GM21367 (cell line): ENCODE measurements around the gene TSPAN3.

ENCODE experiments used
- ATAC-seq: cut with Tn5 transposase; IDR thresholded peaks from one replicate; pipeline ENCODE4 v1.9.1; 2021; ENCODE audit not compliant: unreplicated experiment

The TSPAN3 gene

DNA sequence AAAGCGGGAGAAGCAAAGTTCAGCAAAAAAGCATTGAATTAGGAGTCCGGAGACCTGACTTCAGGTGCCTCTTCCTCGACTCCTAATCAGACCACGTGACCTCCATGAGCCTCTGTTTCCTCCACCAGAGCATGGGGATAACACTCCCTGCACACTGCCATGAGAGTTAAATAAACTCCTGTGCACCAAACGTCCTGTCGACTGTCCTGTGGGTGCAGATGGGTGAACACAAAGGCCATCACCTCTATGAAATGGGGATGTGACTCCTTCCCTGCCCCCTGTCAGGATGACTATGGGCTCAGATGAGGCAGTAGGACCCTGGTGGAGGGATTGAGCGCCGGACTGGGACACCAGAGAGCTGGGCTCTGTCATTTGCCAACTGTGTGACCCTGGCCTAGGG, 13.5 kb upstream of the TSPAN3 start:
- no peak for ATAC-seq

GRCh38 chr15:77083381-77084160, 12.7 kb upstream of the TSPAN3 start:
- ATAC-seq: peak; percentile 65

- ATAC-seq: no peak
These were observed 11.1 kb upstream of the TSPAN3 start for GRCh38 chr15:77081971-77082370.

DNA sequence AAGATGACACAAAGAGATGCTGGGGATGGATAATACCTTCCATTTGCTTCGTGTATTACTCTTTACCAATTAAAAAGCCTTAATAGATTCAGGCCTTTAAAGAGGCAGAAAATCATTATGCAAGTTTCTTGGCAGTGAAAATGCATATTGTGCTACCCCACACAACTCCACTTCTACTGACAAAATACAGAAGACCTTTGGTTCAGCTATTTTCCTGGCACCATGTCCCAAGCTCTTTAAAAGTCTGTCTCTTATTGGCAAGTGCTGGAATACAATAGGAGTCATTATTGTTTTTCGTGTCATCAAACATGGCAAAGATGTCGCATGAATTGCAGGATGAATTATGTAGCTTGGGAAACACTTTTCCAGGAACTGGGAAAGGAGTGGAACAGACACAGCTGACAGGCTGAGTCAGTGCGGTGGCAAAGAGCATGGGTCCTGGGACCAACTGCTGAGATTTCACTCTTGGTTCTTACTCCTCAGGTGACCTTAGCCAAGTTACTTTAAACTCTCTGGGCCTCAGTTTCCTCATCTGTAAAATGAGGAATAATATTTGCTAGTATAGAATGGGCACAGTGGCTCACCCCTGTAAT, 5.5 kb upstream of the TSPAN3 start:
- no peak for ATAC-seq

DNA sequence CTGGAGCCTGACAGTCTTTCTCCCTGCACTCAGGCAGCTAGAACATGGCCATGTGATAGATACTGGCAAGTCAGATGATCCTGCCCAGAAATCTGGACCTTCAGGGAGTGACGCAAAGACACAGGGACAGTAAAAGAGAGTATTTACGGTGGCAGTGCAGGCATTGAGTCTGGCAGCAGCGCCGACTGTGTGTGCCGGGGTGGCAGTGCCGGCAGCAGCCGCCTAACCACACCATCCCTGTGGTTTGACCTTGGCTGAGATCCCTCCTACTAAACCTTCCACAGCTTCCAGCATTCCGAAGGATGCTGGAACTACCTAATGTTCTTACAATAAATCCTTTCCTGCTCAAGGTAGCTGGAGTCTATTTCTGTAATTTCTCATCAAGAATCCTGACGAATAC, 4.6 kb upstream of the TSPAN3 start:
- ATAC-seq: no peak

GRCh38 chr15:77074350-77074749, 3.4 kb upstream of the TSPAN3 start:
- ATAC-seq: no peak

GRCh38 chr15:77071305-77072223, 655 bp upstream of the TSPAN3 start:
- no peak for ATAC-seq

GRCh38 chr15:77070180-77070494, 772 bp downstream of the TSPAN3 start:
- ATAC-seq: no peak

- no peak for ATAC-seq
These were observed 1.3 kb downstream of the TSPAN3 start for GRCh38 chr15:77069521-77070121.

DNA sequence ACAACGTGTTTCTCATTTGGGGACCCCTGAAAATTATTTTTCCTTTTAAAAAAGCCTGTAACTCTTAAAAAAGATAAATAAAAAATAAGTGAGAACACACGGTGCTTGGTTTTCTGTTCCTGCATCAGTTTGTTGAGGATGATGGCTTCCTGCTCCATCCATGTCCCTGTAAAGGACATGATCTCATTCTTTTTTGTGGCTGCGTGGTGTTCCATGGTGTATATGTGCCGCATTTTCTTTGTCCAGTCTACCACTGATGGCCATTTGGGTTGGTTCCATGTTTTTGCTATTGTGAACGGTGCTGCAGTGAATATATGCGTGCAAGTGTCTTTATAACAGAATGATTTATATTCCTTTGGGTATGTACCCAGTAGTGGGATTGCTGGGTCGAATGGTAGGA, 2.3 kb downstream of the TSPAN3 start:
- ATAC-seq: no peak

GRCh38 chr15:77067691-77068367, 3.1 kb downstream of the TSPAN3 start:
- no peak for ATAC-seq

DNA sequence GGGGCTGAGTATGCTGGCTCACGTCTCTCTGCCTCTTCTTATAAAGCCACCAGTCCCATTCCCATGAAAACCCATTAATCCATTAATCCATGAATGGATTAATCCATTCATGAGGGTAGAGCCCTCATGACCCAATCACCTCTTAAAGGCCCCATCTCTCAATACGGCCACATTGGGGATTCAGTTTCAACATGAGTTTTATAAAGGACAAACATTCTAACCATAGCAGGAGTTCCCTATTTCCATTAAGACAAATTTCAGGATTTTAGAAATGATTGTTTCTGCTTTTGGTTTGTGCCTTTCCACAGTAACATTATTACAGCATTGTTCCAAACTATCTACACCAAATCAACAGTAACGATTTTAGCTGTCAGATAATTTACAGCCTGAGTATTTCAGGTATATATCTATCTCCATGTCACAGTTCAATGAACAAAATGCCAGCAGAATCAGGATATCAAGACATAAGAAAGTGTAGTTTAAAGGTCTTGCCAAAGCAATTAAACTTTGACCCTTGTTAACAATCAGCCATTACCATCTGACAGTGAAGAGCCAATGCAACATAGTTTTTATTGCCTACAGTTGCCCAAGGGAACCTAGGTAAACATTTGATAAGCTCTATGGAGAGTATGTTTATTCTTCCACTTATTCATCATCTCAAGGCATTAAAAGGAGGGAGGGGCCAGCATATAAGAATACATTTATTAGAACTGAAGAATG, 3.8 kb downstream of the TSPAN3 start:
- ATAC-seq: no peak

- ATAC-seq: no peak
These were observed 6.2 kb downstream of the TSPAN3 start for GRCh38 chr15:77064539-77065308.

- no peak for ATAC-seq
These were observed 6.8 kb downstream of the TSPAN3 start for GRCh38 chr15:77064063-77064462.

DNA sequence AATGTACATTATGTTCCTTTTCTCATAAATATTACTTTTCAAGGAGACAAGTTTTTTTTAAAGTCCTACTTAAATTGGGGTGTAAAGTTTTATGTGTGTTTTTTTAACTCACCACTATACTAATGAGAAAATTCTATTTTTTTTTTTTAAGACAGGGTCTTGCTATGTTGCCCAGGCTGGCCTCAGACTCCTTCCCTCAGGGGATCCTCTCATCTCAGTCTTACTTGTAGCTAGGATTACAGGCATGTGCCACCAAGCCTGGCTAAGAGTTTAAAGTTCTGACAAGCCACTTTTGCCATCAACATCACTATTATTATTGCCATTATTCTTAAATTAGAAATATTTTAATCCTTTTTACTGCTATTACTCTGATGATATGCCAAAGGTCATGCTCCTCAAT, 7.7 kb downstream of the TSPAN3 start:
- no peak for ATAC-seq

DNA sequence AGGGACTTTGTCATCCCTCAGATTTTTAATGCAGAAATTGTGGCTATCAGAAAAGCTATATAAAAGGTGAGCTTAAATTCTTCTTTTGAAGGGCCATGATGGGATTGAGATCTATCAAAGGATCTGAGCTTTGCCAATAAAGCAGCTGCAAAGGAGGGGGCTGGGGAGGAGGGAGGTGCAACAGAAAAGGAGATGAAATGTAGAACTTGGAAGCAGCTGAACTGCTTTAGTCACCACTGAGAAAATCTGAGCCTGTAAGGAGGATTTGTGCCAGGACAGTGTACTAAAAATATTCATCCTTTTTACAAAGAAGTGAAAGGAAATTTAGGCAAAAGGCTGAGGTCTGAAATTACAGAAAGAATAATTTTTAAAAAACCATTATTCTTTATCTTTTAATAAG, 10.4 kb downstream of the TSPAN3 start:
- no peak for ATAC-seq

DNA sequence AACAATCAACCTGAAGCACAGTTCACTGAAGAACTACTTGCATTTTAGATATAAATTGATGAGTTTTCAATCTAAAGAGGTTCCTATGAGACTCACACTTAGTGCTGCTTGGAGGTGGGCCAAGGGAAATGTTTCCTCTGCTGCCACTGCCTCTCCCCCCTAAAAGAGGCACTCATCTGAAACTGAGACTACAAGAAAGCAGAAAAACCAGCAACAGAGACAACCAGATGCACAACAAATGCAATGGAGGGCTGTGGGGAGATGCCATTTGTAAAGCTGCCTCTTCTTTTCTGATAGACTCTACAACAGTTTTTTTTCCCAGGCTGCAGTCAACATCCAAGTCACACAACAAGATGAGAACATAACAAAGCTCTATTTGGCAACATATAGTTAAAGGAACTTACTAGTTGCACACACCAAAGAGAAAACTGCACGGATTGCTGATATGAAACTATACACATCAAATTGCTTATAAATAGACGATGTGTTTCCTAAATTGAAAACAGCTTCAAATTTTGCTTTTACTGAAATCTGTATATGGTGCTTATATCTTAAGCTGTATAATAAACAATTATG, 11.0 kb downstream of the TSPAN3 start:
- ATAC-seq: no peak

- no peak for ATAC-seq
These were observed 12.4 kb downstream of the TSPAN3 start for GRCh38 chr15:77058468-77058867.

DNA sequence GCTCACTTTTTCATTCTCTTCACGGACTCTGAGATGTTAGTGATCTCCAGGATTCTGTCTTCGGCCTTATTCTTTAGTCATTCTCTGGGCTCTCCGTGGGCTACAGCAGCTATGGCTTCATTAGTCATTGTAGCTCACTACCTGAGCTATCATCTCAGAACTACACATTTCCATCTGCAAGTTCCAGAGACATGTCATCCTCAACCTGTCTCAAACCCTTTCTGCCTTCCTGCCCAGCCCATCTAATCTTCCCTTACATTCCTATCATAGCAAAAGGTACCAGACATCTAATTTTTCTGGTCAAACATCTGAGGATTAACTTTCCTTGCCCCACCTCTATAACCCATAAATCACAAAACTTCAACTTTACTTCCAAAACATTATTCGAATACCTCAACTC, 13.2 kb downstream of the TSPAN3 start:
- no peak for ATAC-seq
